Aorta (tissue), 5 donors: ENCODE results near the gene ENPP5. TPM values are rescaled to one million over a fixed set of nuclear protein-coding genes. Genes with fewer than 3 reads are reported as not detected.

Experiments used
- ATAC-seq: fragments of 200-7000 bp; cut with Tn5 transposase; one replicate; pipeline ENCODE4 v1.9.1; 2022; ENCODE audit warnings: moderate library complexity; ENCODE audit not compliant: low FRiP score
- DNase-seq, 2 donors: peaks; one replicate each; pipeline ENCODE4 v3.0.0-alpha.2; 2020
- H3K27ac ChIP-seq, 2 donors: one replicate each; pipeline ENCODE4 v1.5.1; 2013; ENCODE audit warnings: low read length in 2 of 2, mild to moderate bottlenecking in 2 of 2, moderate library complexity in 2 of 2, control low read depth in 1 of 2, inconsistent platforms in 1 of 2, low read depth in 1 of 2
- H3K27me3 ChIP-seq, 2 donors: one replicate each; pipeline ENCODE4 v1.6.1; 2013; ENCODE audit warnings: control low read depth in 1 of 2, low read length in 1 of 2, mild to moderate bottlenecking in 1 of 2, moderate library complexity in 1 of 2; ENCODE audit not compliant: insufficient read depth in 2 of 2, control insufficient read depth in 1 of 2
- H3K36me3 ChIP-seq, 2 donors: one replicate each; pipeline ENCODE4 v1.6.1; 2013; ENCODE audit warnings: control low read depth in 1 of 2, low read length in 1 of 2, mild to moderate bottlenecking in 1 of 2; ENCODE audit not compliant: insufficient read depth in 2 of 2, control insufficient read depth in 1 of 2
- H3K4me1 ChIP-seq, 2 donors: one replicate each; pipeline ENCODE4 v1.6.1; 2013; ENCODE audit warnings: low read length in 2 of 2, control low read depth in 1 of 2, mild to moderate bottlenecking in 1 of 2, moderate library complexity in 1 of 2; ENCODE audit not compliant: insufficient read depth in 2 of 2, control insufficient read depth in 1 of 2
- H3K4me3 ChIP-seq, 2 donors: one replicate each; pipeline ENCODE4 v1.5.1; 2013; ENCODE audit warnings: low read length in 2 of 2, control low read depth in 1 of 2, mild to moderate bottlenecking in 1 of 2
- H3K9me3 ChIP-seq: one replicate; pipeline ENCODE4 v1.6.1; 2013; ENCODE audit warnings: mild to moderate bottlenecking, low read length; ENCODE audit not compliant: control insufficient read depth
- WGBS, 2 donors: extraction: QIAGEN DNeasy Blood & Tissue Kit; methylation state at CpG; one replicate each; pipeline ENCODE4 v1.1.7; 2013; 5-methylcytosine and 5-hydroxymethylcytosine counted together
- intact Hi-C, 2 donors: fragments of 100-400 bp; cut with DNase I; formaldehyde crosslinking; loops; one replicate each; pipeline versions ENCODE4 v1.14.2 to v1.15.0; 2022
- long read RNA-seq, 2 donors: library from polyadenylated mRNA; unstranded; transcript quantifications; one replicate each; pipeline ENCODE4 v2.0.0, GENCODE V29; 2020 to 2021
- polyA plus RNA-seq, 2 donors: library from polyadenylated mRNA; stranded (reverse); fragments of 200-250 nt; gene quantifications; one replicate each; pipeline ENCODE4 v1.2.3, GENCODE V29; 2013
- total RNA-seq, 2 donors: library from RNA; stranded (reverse); fragmentation: NEBNext Ultra II Directional; extraction: Animal tissue kit (Norgen Biotek cat#: 25700); gene quantifications; one replicate each; pipeline ENCODE4 v1.2.1, GENCODE V29; 2021
- donor health status: healthy with polysubstance abuse.
- donor health status: Bipolar disorder and iron deficiency.
- donor health status: DM: no; HTN: no; CAD: no.
- donor health status: DM: no; HTN: no; CAD: no.
- donor health status: DM: yes; HTN: yes; CAD: no.

ENPP5 gene, protein sequence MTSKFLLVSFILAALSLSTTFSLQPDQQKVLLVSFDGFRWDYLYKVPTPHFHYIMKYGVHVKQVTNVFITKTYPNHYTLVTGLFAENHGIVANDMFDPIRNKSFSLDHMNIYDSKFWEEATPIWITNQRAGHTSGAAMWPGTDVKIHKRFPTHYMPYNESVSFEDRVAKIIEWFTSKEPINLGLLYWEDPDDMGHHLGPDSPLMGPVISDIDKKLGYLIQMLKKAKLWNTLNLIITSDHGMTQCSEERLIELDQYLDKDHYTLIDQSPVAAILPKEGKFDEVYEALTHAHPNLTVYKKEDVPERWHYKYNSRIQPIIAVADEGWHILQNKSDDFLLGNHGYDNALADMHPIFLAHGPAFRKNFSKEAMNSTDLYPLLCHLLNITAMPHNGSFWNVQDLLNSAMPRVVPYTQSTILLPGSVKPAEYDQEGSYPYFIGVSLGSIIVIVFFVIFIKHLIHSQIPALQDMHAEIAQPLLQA
- total RNA-seq (1 to 10 TPM; 3.7 to 4.0 TPM), polyA plus RNA-seq (1 to 10 TPM; 1.7 to 2.9 TPM)
- long read RNA-seq, donor 1, transcript ENPP5-201 (4 exons, 2,544 nt), result major isoform, 8 of 14 reads
- long read RNA-seq, donor 1, partial matches to known transcripts, result 2 of 14 reads
- long read RNA-seq, donor 1, other reads (novel, unspliced or antisense), result 3 of 14 reads
- long read RNA-seq, donor 2, partial matches to known transcripts, result 0 of 4 reads
- long read RNA-seq, donor 2, other reads (novel, unspliced or antisense), result 1 of 4 reads

GRCh38 chr6:46170357-46171289, at the start of gene ENPP5:
TSS of gene ENPP5 (minus strand) at chr6:46170980. CDS start at chr6:46168262, 2,718 bp downstream.
- 1% methylated on average over 48 to 49 of the region's 49 CpGs for WGBS, 2 donors
- H3K4me1 ChIP-seq, result no peaks in the 10 kb centered on the region
- DNase-seq (peak; percentile 79 to 90), ATAC-seq (peak; percentile 79)
- H3K4me3 ChIP-seq, result peak within 1 kb of the TSS; percentile 43 to 45
- no peak within 1 kb of the TSS for H3K27ac ChIP-seq
- no peaks in the 10 kb centered on the region for H3K36me3 ChIP-seq
- no peaks in the 10 kb centered on the region for H3K9me3 ChIP-seq
- no peaks in the 10 kb centered on the region for H3K27me3 ChIP-seq
- intact Hi-C loops, result no loop called here

GRCh38 chr6:46219661-46220060, 48.9 kb upstream of the ENPP5 start:
- ATAC-seq (no peak), DNase-seq (no peak)
- Histone ChIP-seq H3K9me3 (no peaks in the 10 kb centered on the region), H3K27ac (no peak overlapping the region), H3K36me3 (no peaks in the 10 kb centered on the region), H3K4me3 (no peak overlapping the region), H3K4me1 (peaks cover 3 to 7% of the 10 kb centered on the region in 2 donors), H3K27me3 (no peaks in the 10 kb centered on the region)
- intact Hi-C loops, result loop anchor here (2.0 to 10.0 kb wide), 3 partner anchors 193 to 408 kb away; no protein-coding TSS in a partner anchor

- Histone ChIP-seq H3K9me3 (no peaks in the 10 kb centered on the region), H3K4me3 (no peak overlapping the region), H3K27me3 (no peaks in the 10 kb centered on the region), H3K36me3 (no peaks in the 10 kb centered on the region), H3K27ac (peak overlapping the region; percentile 88 to 96), H3K4me1 (peaks cover 3 to 7% of the 10 kb centered on the region in 2 donors)
- intact Hi-C loops, result no loop called here
- ATAC-seq, result no peak
- 76 to 77% methylated on average over 2 of the region's 2 CpGs for WGBS, 2 donors
- no peak for DNase-seq
Measured at GRCh38 chr6:46218457-46218856, 47.7 kb upstream of the ENPP5 start.

GRCh38 chr6:46217671-46218131, 46.9 kb upstream of the ENPP5 start:
- DNase-seq (peak in 1 of 2 donors; percentile 69), ATAC-seq (peak; percentile 76)
- H3K9me3 ChIP-seq, result no peaks in the 10 kb centered on the region
- peaks cover 3 to 7% of the 10 kb centered on the region in 2 donors for H3K4me1 ChIP-seq
- H3K4me3 ChIP-seq, result no peak overlapping the region
- no peaks in the 10 kb centered on the region for H3K27me3 ChIP-seq
- no peaks in the 10 kb centered on the region for H3K36me3 ChIP-seq
- WGBS, 2 donors, result 28 to 31% methylated on average over 5 of the region's 5 CpGs
- intact Hi-C loops, result no loop called here
- peak overlapping the region; percentile 88 to 96 for H3K27ac ChIP-seq

GRCh38 chr6:46216879-46217278, 46.1 kb upstream of the ENPP5 start:
- Histone ChIP-seq H3K4me1 (peaks cover 3 to 7% of the 10 kb centered on the region in 2 donors), H3K27ac (peak overlapping the region; percentile 62 to 85), H3K9me3 (no peaks in the 10 kb centered on the region), H3K4me3 (no peak overlapping the region), H3K27me3 (no peaks in the 10 kb centered on the region), H3K36me3 (no peaks in the 10 kb centered on the region)
- ATAC-seq (no peak), DNase-seq (no peak)
- 85 to 94% methylated on average over 2 of the region's 2 CpGs for WGBS, 2 donors
- intact Hi-C loops, result no loop called here

DNA sequence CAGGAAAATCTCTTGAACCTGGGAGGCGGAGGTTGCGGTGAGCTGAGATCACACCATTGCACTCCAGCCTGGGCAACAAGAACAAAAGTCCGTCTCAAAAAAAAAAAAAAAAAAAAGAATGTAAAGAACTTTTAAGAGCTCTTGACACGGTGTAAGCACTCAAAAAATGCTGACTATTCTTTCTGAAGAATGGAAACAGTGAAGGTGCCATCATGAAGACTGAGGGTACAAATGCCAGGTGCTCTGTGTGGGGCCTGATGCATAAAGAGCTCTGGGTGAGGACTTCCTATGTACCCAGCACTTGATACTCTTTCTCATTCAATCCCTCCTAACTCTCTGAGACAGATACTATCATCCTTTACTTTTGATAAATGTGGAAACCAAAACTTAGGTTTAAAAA, 45.0 kb upstream of the ENPP5 start:
- H3K9me3 ChIP-seq, result no peaks in the 10 kb centered on the region
- no peaks in the 10 kb centered on the region for H3K27me3 ChIP-seq
- no peak for DNase-seq
- 82 to 88% methylated on average over 4 of the region's 4 CpGs for WGBS, 2 donors
- no peak for ATAC-seq
- H3K4me1 ChIP-seq, result peaks cover 3 to 7% of the 10 kb centered on the region in 2 donors
- H3K4me3 ChIP-seq, result no peak overlapping the region
- no peak overlapping the region for H3K27ac ChIP-seq
- intact Hi-C loops, result no loop called here
- no peaks in the 10 kb centered on the region for H3K36me3 ChIP-seq

GRCh38 chr6:46215213-46215612, 44.4 kb upstream of the ENPP5 start:
- DNase-seq, result no peak
- Histone ChIP-seq H3K36me3 (no peaks in the 10 kb centered on the region), H3K27me3 (no peaks in the 10 kb centered on the region), H3K9me3 (no peaks in the 10 kb centered on the region), H3K4me1 (peaks cover 0 to 7% of the 10 kb centered on the region in 2 donors), H3K27ac (no peak overlapping the region), H3K4me3 (no peak overlapping the region)
- ATAC-seq, result no peak
- intact Hi-C loops, result no loop called here
- 71 to 74% methylated on average over 6 of the region's 6 CpGs for WGBS, 2 donors

DNA sequence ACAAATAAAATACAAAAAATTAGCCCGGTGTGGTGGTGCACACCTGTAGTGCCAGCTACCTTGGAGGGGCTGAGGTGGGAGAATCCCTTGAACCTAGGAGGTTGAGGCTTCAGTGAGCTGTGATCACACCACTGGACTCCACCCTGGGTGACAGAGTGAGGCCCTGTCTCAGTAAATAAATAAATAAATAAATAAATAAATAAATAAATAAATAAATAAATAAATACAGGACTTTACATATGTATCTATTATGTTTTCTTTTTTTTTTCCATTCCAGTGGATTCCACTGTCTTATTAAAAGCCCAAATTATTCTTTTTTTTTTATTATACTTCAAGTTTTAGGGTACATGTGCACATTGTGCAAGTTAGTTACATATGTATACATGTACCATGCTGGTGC, 41.1 kb upstream of the ENPP5 start:
- Histone ChIP-seq H3K36me3 (no peaks in the 10 kb centered on the region), H3K9me3 (no peaks in the 10 kb centered on the region), H3K4me1 (no peaks in the 10 kb centered on the region), H3K27me3 (no peaks in the 10 kb centered on the region), H3K27ac (no peak overlapping the region), H3K4me3 (no peak overlapping the region)
- WGBS, 2 donors, result 96 to 98% methylated on average over 1 of the region's 1 CpG
- intact Hi-C loops, result no loop called here
- DNase-seq, result no peak
- no peak for ATAC-seq
